HepG2 (cell line): Measurements from ENCODE around the gene SLC16A3. TPM values are rescaled to one million over a fixed set of nuclear protein-coding genes. Genes with fewer than 3 reads are reported as not detected.

Source experiments
- ATAD3A ChIP-seq: sonication (generic); formaldehyde crosslinking; IDR thresholded peaks from 2 replicates; pipeline ENCODE4 v1.4.0; 2020; ENCODE audit warnings: missing genetic modification reagents
- CREB1 ChIP-seq, 2 experiments: fragments of 450-650 bp in 1 of 2; IDR thresholded peaks; 2 replicates each; pipeline ENCODE4 v1.6.1; 2016 to 2017; ENCODE audit warnings: control low read depth in 1 of 2, mild to moderate bottlenecking in 1 of 2, missing compliant biosample characterization in 1 of 2, missing genetic modification characterization in 1 of 2
- FOXC1 ChIP-seq: sonication (generic); formaldehyde crosslinking; IDR thresholded peaks from 2 replicates; pipeline ENCODE4 v1.8.0; 2022; ENCODE audit warnings: mild to moderate bottlenecking, missing genetic modification reagents, borderline replicate concordance
- GLI4 ChIP-seq: sonication (generic); formaldehyde crosslinking; IDR thresholded peaks from 2 replicates; pipeline ENCODE4 v1.5.1; 2020; ENCODE audit warnings: missing genetic modification reagents, mild to moderate bottlenecking, moderate library complexity, borderline replicate concordance
- GMEB1 ChIP-seq: sonication (generic); formaldehyde crosslinking; IDR thresholded peaks from 2 replicates; pipeline ENCODE4 v1.5.1; 2020; ENCODE audit warnings: missing genetic modification reagents, mild to moderate bottlenecking, borderline replicate concordance
- HDAC6 ChIP-seq: fragments of 200-600 bp; sonication (generic); IDR thresholded peaks from 2 replicates; pipeline ENCODE4 v1.7.0; 2017; ENCODE audit warnings: mild to moderate bottlenecking, antibody characterized with exemption, low read length, low read depth
- HOMEZ ChIP-seq: IDR thresholded peaks from 2 replicates; pipeline ENCODE4 v1.6.1; 2016; ENCODE audit warnings: low read depth
- HOXA7 ChIP-seq: sonication (generic); formaldehyde crosslinking; IDR thresholded peaks from 2 replicates; pipeline ENCODE4 v1.8.1; 2022; ENCODE audit warnings: mild to moderate bottlenecking, missing genetic modification reagents, moderate library complexity
- RORA ChIP-seq: sonication (generic); formaldehyde crosslinking; IDR thresholded peaks from 2 replicates; pipeline ENCODE4 v1.5.0; 2020; ENCODE audit warnings: mild to moderate bottlenecking, missing genetic modification reagents, moderate library complexity
- SP140L ChIP-seq: sonication (generic); formaldehyde crosslinking; IDR thresholded peaks from 2 replicates; pipeline ENCODE4 v1.4.0; 2020; ENCODE audit warnings: missing genetic modification reagents, borderline replicate concordance
- SSRP1 ChIP-seq: IDR thresholded peaks from 2 replicates; pipeline ENCODE4 v1.6.1; 2016; ENCODE audit warnings: control low read depth
- TBP ChIP-seq: sonication (generic); formaldehyde crosslinking; IDR thresholded peaks from 2 replicates; pipeline ENCODE4 v1.5.0; 2020; ENCODE audit warnings: missing genetic modification reagents
- TCF7L2 ChIP-seq: IDR thresholded peaks from 2 replicates; pipeline ENCODE4 v1.6.1; 2011; ENCODE audit warnings: mild to moderate bottlenecking, low read depth, low read length, moderate library complexity
- TGIF2 ChIP-seq: IDR thresholded peaks from 2 replicates; pipeline ENCODE4 v1.6.1; 2016; ENCODE audit warnings: control low read depth, missing compliant biosample characterization
- THAP11 ChIP-seq: IDR thresholded peaks from 2 replicates; pipeline ENCODE4 v1.6.1; 2016; ENCODE audit warnings: missing biosample characterization, missing genetic modification reagents
- THAP8 ChIP-seq: sonication (generic); formaldehyde crosslinking; IDR thresholded peaks from 2 replicates; pipeline ENCODE4 v1.5.1; 2020; ENCODE audit warnings: missing genetic modification reagents, mild to moderate bottlenecking, borderline replicate concordance
- XRCC5 ChIP-seq: fragments of 200-400 bp; formaldehyde crosslinking; optimal IDR thresholded peaks from 2 replicates; pipeline ENCODE3; 2017; ENCODE audit warnings: mild to moderate bottlenecking, low read length
- YEATS2 ChIP-seq: sonication (generic); formaldehyde crosslinking; IDR thresholded peaks from 2 replicates; pipeline ENCODE4 v1.4.0; 2020; ENCODE audit warnings: missing genetic modification reagents, borderline replicate concordance
- ZNF335 ChIP-seq: sonication (generic); formaldehyde crosslinking; IDR thresholded peaks from 2 replicates; pipeline ENCODE4 v1.4.0; 2020; ENCODE audit warnings: missing genetic modification reagents
- ZNF556 ChIP-seq: sonication (generic); formaldehyde crosslinking; IDR thresholded peaks from 2 replicates; pipeline ENCODE4 v1.4.0; 2020; ENCODE audit warnings: mild to moderate bottlenecking, missing genetic modification reagents, borderline replicate concordance
- ZNF577 ChIP-seq: sonication (generic); formaldehyde crosslinking; IDR thresholded peaks from 2 replicates; pipeline ENCODE4 v1.4.0; 2020; ENCODE audit warnings: mild to moderate bottlenecking, low read depth, missing genetic modification reagents, borderline replicate concordance
- ZNF720 ChIP-seq: sonication (generic); formaldehyde crosslinking; IDR thresholded peaks from 2 replicates; pipeline ENCODE4 v1.4.0; 2020; ENCODE audit warnings: missing genetic modification reagents
- polyA plus RNA-seq, 8 experiments: library from polyadenylated mRNA; depleted of rRNA in 3 of 8; stranded (reverse) in 7 of 8; unstranded in 1 of 8; fragments of >200 nt; fragmentation: Illumina TruSeq in 4 of 8; extraction: Trizol in 4 of 8; gene quantifications; 2 replicates each; pipeline versions ENCODE4 v1.2.1 to v1.2.3, GENCODE V29; 2011 to 2016; ENCODE audit warnings: low read depth in 4 of 8, missing spikeins in 1 of 8, mixed read lengths in 1 of 8; ENCODE audit not compliant: insufficient read depth in 1 of 8
- total RNA-seq, 5 experiments: library from RNA; depleted of rRNA; stranded (reverse); fragments of >200 nt; fragmentation: Illumina TruSeq; extraction: Trizol; gene quantifications; 2 replicates each; pipeline ENCODE4 v1.2.3, GENCODE V29; 2016; ENCODE audit warnings: low read depth in 1 of 5

The SLC16A3 gene
- total and polyA plus RNA-seq, 2 of the 13 experiments (the other 11 are each of a cell fraction or from before 2014, with no cell fraction given): 242 to 349 TPM

GRCh38 chr17:82243648-82244412, 15.0 kb downstream of the SLC16A3 start (continued):
- TF ChIP-seq ZNF556 (CRISPR knock-in tag) (0 out of 2 replicates have a peak, but pooled peaks have one; percentile 6), GMEB1 (peak; percentile 25; the same call in 1 of the 2 replicates), RORA (CRISPR knock-in tag) (no peak), ATAD3A (CRISPR knock-in tag) (no peak), XRCC5 (no peak), ZNF335 (0 out of 2 replicates have a peak, but pooled peaks have one; percentile 29), HOMEZ (CRISPR knock-in tag) (no peak), TCF7L2 (no peak), YEATS2 (CRISPR knock-in tag) (0 out of 2 replicates have a peak, but pooled peaks have one; percentile 23), GLI4 (CRISPR knock-in tag) (no peak), TGIF2 (CRISPR knock-in tag) (no peak), ZNF577 (CRISPR knock-in tag) (no peak), ZNF720 (no peak; the same call in 1 of the 2 replicates), TBP (no peak), THAP11 (CRISPR knock-in tag) (no peak), SP140L (CRISPR knock-in tag) (no peak), THAP8 (CRISPR knock-in tag) (no peak), HOXA7 (no peak), SSRP1 (CRISPR knock-in tag) (no peak; the same call in 1 of the 2 replicates), CREB1 (IDR thresholded peaks at IDR 0.05) (no peak), CREB1 (CRISPR knock-in tag; IDR thresholded peaks at IDR 0.05) (no peak), HDAC6 (no peak), FOXC1 (CRISPR knock-in tag) (no peak)
